NOMO-1 treated with DMSO at 0.1 percent for 48 hours (cell line): ENCODE results near the gene COMMD9.
A peak's percentile ranks its signal among the peaks of the same experiment; 100 is the strongest.
"Not testable (repeated sequence)": the region's sequence is repeated elsewhere in the genome, so short reads cannot be mapped to it uniquely, and the experiment has no call there.

Experiments
- DNase-seq: peaks from one replicate; lab custom pipeline; 2025; ENCODE audit not compliant: unreplicated experiment; lab: John Stamatoyannopoulos, UW

COMMD9 gene

GRCh38 chr11:36289226-36289852, at the start of gene COMMD9:
COMMD9 (minus strand) TSS chr11:36289424; CDS start chr11:36289412, 12 bp downstream.
- DNase-seq = peak; percentile 93

- DNase-seq = no peak
Observed at GRCh38 chr11:36333897-36334296, 44.7 kb upstream of the COMMD9 start.

- DNase-seq = no peak
Observed at GRCh38 chr11:36333468-36333867, 44.2 kb upstream of the COMMD9 start.

GRCh38 chr11:36330411-36330810, 41.2 kb upstream of the COMMD9 start:
- DNase-seq = no peak

GRCh38 chr11:36328966-36329673, 39.9 kb upstream of the COMMD9 start:
- DNase-seq = no peak

GRCh38 chr11:36326524-36327419, 37.5 kb upstream of the COMMD9 start:
- DNase-seq = peak; percentile 47

- not testable (repeated sequence) for DNase-seq
Observed at GRCh38 chr11:36325403-36325802, 36.2 kb upstream of the COMMD9 start.

GRCh38 chr11:36324956-36325355, 35.7 kb upstream of the COMMD9 start:
- not testable (repeated sequence) for DNase-seq

- no peak for DNase-seq
Observed at GRCh38 chr11:36317992-36318391, 28.8 kb upstream of the COMMD9 start.

GRCh38 chr11:36316049-36316448, 26.8 kb upstream of the COMMD9 start:
- no peak for DNase-seq

- DNase-seq = no peak
Observed at GRCh38 chr11:36314434-36314767, 25.2 kb upstream of the COMMD9 start.

- DNase-seq = peak; percentile 32
Observed at GRCh38 chr11:36313750-36314433, 24.7 kb upstream of the COMMD9 start.

GRCh38 chr11:36312611-36313472, 23.6 kb upstream of the COMMD9 start:
- peak; percentile 78 for DNase-seq

- no peak for DNase-seq
Observed at GRCh38 chr11:36311926-36312595, 22.8 kb upstream of the COMMD9 start.

GRCh38 chr11:36309779-36310178, 20.6 kb upstream of the COMMD9 start:
- no peak for DNase-seq

- DNase-seq = no peak
Observed at GRCh38 chr11:36308577-36308976, 19.4 kb upstream of the COMMD9 start.

GRCh38 chr11:36306888-36307287, 17.7 kb upstream of the COMMD9 start:
- peak; percentile 56 for DNase-seq

GRCh38 chr11:36305047-36305446, 15.8 kb upstream of the COMMD9 start:
- DNase-seq = no peak

- DNase-seq = peak; percentile 29
Observed at GRCh38 chr11:36304351-36304750, 15.1 kb upstream of the COMMD9 start.

- no peak for DNase-seq
Observed at GRCh38 chr11:36300650-36301049, 11.4 kb upstream of the COMMD9 start.
